DOHH2 (cell line): ENCODE measurements around the gene EFEMP1.

Source experiments
- H3F3A ChIP-seq: fragments of 200-600 bp; sonication (generic), shearing (Covaris generic); 2 replicates; pipeline ENCODE4 v1.6.0; 2016; ENCODE audit warnings: antibody characterized with exemption, mild to moderate bottlenecking; ENCODE audit not compliant: control insufficient read depth, insufficient read depth
- H3K27ac ChIP-seq: fragments of 200-600 bp; sonication (generic); 2 replicates; pipeline ENCODE4 v1.5.1; 2014; ENCODE audit warnings: low read depth, mild to moderate bottlenecking, low read length, moderate library complexity
- H3K27me3 ChIP-seq: fragments of 200-600 bp; sonication (generic); 2 replicates; pipeline ENCODE4 v1.6.1; 2014; ENCODE audit warnings: mild to moderate bottlenecking, low read length, mixed read lengths; ENCODE audit not compliant: control insufficient read depth
- H3K36me3 ChIP-seq: fragments of 200-600 bp; sonication (generic); 2 replicates; pipeline ENCODE4 v1.6.1; 2014; ENCODE audit warnings: mild to moderate bottlenecking, low read length, moderate library complexity, mixed read lengths; ENCODE audit not compliant: control insufficient read depth
- H3K4me1 ChIP-seq: fragments of 200-600 bp; sonication (generic); 2 replicates; pipeline ENCODE4 v1.6.1; 2014; ENCODE audit warnings: mild to moderate bottlenecking, low read length, mixed read lengths; ENCODE audit not compliant: control insufficient read depth
- H3K4me2 ChIP-seq: fragments of 200-600 bp; sonication (generic); 2 replicates; pipeline ENCODE4 v1.6.0; 2014; ENCODE audit warnings: mild to moderate bottlenecking, low read length, moderate library complexity
- H3K4me3 ChIP-seq: fragments of 200-600 bp; sonication (generic); 2 replicates; pipeline ENCODE4 v1.5.1; 2014; ENCODE audit warnings: mild to moderate bottlenecking, low read length, mixed read lengths
- H3K79me2 ChIP-seq: fragments of 200-600 bp; sonication (generic); 2 replicates; pipeline ENCODE4 v1.6.1; 2014; ENCODE audit warnings: mild to moderate bottlenecking, low read length, mixed read lengths; ENCODE audit not compliant: control insufficient read depth
- H3K9me2 ChIP-seq: fragments of 200-600 bp; sonication (generic); replicated peaks from 2 replicates; pipeline ENCODE4 v1.6.1; 2014; ENCODE audit warnings: mild to moderate bottlenecking, low read length, mixed read lengths; ENCODE audit not compliant: control insufficient read depth
- H3K9me3 ChIP-seq: fragments of 200-600 bp; sonication (generic); 2 replicates; pipeline ENCODE4 v1.6.1; 2014; ENCODE audit warnings: antibody characterized with exemption, low read length, mixed read lengths; ENCODE audit not compliant: control insufficient read depth, insufficient read depth
- H4K20me1 ChIP-seq: fragments of 200-600 bp; sonication (generic); 2 replicates; pipeline ENCODE4 v1.6.0; 2014; ENCODE audit warnings: low read depth, mild to moderate bottlenecking, antibody characterized with exemption, low read length, moderate library complexity; ENCODE audit not compliant: control insufficient read depth, insufficient read depth
- EZH2phosphoT487 ChIP-seq: fragments of 200-600 bp; sonication (generic); IDR thresholded peaks from 2 replicates; pipeline ENCODE4 v1.6.1; 2017; ENCODE audit warnings: borderline replicate concordance, mild to moderate bottlenecking, antibody characterized with exemption, low read length, moderate library complexity, mixed read lengths
- TF ChIP-seq, protein P1 (sequence below): fragments of 200-600 bp; sonication (generic); IDR thresholded peaks from one replicate; pipeline ENCODE4 v1.5.1; 2014; ENCODE audit warnings: antibody characterized with exemption, mild to moderate bottlenecking, low read depth, low read length; ENCODE audit not compliant: poor library complexity, severe bottlenecking

The EFEMP1 gene

DNA sequence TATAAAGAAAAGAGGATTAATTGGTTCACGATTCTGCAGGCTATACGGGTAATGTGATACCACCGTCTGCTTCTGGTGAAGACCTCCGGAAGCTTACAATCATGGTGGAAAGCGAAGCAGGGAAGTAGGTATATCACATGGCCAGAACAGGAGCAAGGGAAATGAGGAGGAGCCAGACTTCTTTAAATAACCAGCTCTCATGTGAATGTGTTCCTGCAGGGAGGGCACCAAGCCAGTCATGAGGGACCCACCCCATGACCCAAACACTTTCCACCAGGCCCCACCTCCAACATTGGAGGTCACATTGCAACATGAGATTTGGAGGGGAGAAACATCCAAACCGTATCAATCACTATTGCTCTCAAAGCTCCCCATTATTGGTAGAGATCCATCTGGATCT, 61.8 kb downstream of the EFEMP1 start:
- Histone ChIP-seq H3K4me1 (no peaks in the 10 kb centered on the region), H3F3A (no peaks in the 10 kb centered on the region), H3K9me2 (no peaks in the 10 kb centered on the region), H4K20me1 (no peaks in the 10 kb centered on the region), H3K4me3 (no peak overlapping the region), H3K36me3 (no peaks in the 10 kb centered on the region), H3K27ac (no peak overlapping the region), H3K27me3 (no peaks in the 10 kb centered on the region), H3K79me2 (no peaks in the 10 kb centered on the region), H3K4me2 (no peak overlapping the region), H3K9me3 (no peaks in the 10 kb centered on the region)
- TF ChIP-seq EZH2phosphoT487, result no peak
- TF ChIP-seq, protein P1, sequence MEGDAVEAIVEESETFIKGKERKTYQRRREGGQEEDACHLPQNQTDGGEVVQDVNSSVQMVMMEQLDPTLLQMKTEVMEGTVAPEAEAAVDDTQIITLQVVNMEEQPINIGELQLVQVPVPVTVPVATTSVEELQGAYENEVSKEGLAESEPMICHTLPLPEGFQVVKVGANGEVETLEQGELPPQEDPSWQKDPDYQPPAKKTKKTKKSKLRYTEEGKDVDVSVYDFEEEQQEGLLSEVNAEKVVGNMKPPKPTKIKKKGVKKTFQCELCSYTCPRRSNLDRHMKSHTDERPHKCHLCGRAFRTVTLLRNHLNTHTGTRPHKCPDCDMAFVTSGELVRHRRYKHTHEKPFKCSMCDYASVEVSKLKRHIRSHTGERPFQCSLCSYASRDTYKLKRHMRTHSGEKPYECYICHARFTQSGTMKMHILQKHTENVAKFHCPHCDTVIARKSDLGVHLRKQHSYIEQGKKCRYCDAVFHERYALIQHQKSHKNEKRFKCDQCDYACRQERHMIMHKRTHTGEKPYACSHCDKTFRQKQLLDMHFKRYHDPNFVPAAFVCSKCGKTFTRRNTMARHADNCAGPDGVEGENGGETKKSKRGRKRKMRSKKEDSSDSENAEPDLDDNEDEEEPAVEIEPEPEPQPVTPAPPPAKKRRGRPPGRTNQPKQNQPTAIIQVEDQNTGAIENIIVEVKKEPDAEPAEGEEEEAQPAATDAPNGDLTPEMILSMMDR, result no peak

DNA sequence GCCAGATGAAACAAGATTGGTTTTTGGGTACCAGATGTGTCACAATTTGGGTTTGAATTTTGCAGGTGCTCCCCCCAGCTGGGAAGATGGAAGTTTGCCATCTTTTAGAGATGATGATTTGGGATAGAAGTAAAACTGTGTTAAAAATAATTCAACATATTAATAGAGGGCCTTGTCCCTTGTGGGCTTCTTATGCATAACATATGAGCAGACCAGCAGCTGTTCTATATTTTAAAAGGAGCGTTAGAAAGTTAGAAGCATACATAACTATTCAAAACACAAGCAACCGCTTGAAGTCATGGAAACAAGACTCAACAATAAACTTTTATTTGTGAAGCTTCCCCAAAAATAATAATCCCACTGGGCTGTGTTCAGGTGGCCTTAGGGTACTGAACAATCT, 62.8 kb downstream of the EFEMP1 start:
- no peak overlapping the region for H3K4me2 ChIP-seq
- H3K79me2 ChIP-seq, result no peaks in the 10 kb centered on the region
- H4K20me1 ChIP-seq, result no peaks in the 10 kb centered on the region
- no peaks in the 10 kb centered on the region for H3K36me3 ChIP-seq
- no peak overlapping the region for H3K4me3 ChIP-seq
- TF ChIP-seq EZH2phosphoT487, result no peak
- TF ChIP-seq, protein P1, result no peak
- H3K27ac ChIP-seq, result no peak overlapping the region
- no peaks in the 10 kb centered on the region for H3K27me3 ChIP-seq
- no peaks in the 10 kb centered on the region for H3K9me2 ChIP-seq
- H3F3A ChIP-seq, result no peaks in the 10 kb centered on the region
- H3K4me1 ChIP-seq, result no peaks in the 10 kb centered on the region
- H3K9me3 ChIP-seq, result no peaks in the 10 kb centered on the region

DNA sequence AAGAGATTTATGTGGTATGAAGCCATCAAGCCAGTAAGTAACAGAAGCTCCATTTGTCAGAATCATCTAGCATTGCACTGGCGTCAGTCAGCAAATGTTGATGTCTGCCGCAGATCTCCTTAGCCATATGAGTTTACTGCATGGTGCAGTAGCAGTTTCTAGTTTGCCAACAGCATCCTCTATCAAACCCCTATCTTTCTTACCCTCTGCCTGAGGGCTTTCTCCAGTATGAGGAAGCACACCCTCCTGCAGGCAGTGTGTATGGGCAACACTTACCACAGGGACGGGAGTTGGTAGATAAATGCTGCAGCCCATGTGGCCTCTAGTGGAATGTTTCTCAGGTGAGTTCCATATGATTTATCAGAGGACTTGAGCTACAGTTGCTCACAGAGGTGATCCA, 63.7 kb downstream of the EFEMP1 start:
- Histone ChIP-seq H3K4me1 (no peaks in the 10 kb centered on the region), H3F3A (no peaks in the 10 kb centered on the region)

More for the DNA sequence above, 63.7 kb downstream of the EFEMP1 start:
- Histone ChIP-seq H3K79me2 (no peaks in the 10 kb centered on the region), H3K9me2 (no peaks in the 10 kb centered on the region), H4K20me1 (no peaks in the 10 kb centered on the region), H3K27me3 (no peaks in the 10 kb centered on the region), H3K36me3 (no peaks in the 10 kb centered on the region), H3K4me3 (no peak overlapping the region), H3K27ac (no peak overlapping the region), H3K4me2 (no peak overlapping the region), H3K9me3 (no peaks in the 10 kb centered on the region)
- TF ChIP-seq, protein P1, result no peak
- TF ChIP-seq EZH2phosphoT487, result no peak
